ENCODE measurements around the gene PPP4R4.

DNA sequence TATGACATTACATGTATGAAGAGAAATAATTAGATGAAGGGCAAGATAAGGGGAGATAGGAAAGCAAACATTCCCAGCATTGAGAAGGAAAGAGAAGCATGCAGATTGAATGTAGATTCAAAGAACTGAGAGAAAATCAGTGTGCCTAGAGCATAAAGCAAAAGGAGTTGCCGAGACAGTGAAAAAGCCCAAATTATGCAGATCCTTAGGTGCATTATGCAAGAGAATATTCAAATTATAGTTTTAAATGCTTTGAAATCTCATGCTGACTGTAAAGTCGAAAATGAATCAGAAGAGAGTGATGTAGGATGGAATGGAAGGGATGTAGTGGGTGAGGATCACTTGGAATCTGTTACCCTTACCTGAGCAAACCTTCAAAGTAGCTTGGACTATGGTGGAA lies 49.9 kb downstream of the PPP4R4 start:
- TF ChIP-seq, protein P1, sequence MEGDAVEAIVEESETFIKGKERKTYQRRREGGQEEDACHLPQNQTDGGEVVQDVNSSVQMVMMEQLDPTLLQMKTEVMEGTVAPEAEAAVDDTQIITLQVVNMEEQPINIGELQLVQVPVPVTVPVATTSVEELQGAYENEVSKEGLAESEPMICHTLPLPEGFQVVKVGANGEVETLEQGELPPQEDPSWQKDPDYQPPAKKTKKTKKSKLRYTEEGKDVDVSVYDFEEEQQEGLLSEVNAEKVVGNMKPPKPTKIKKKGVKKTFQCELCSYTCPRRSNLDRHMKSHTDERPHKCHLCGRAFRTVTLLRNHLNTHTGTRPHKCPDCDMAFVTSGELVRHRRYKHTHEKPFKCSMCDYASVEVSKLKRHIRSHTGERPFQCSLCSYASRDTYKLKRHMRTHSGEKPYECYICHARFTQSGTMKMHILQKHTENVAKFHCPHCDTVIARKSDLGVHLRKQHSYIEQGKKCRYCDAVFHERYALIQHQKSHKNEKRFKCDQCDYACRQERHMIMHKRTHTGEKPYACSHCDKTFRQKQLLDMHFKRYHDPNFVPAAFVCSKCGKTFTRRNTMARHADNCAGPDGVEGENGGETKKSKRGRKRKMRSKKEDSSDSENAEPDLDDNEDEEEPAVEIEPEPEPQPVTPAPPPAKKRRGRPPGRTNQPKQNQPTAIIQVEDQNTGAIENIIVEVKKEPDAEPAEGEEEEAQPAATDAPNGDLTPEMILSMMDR (IDR thresholded peaks at IDR 0.05), result no peak
- no peak for TF ChIP-seq POLR2A (IDR thresholded peaks at IDR 0.05)
